Thoracic aorta (tissue), 2 donors: Measurements from ENCODE around the gene MGAT4D. TPM values are rescaled to one million over a fixed set of nuclear protein-coding genes. Genes with fewer than 3 reads are reported as not detected.
A peak's percentile ranks its signal among the peaks of the same experiment; 100 is the strongest.
"Not testable (repeated sequence)": the region's sequence is repeated elsewhere in the genome, so short reads cannot be mapped to it uniquely, and the experiment has no call there.

Source experiments
- ATAC-seq: fragments of 150-250 bp; one replicate; pipeline ENCODE4 v1.8.0; 2017; ENCODE audit warnings: low read depth; ENCODE audit not compliant: insufficient number of reproducible peaks, low FRiP score
- DNase-seq: peaks from one replicate; pipeline ENCODE4 v3.0.0-alpha.2; 2020; ENCODE audit warnings: low spot score
- H3K27ac ChIP-seq, 2 donors: fragments of 200-600 bp; sonication (generic); 1 replicate in 1 of 2; 2 replicates in 1 of 2; pipeline ENCODE4 v1.5.1; 2016; ENCODE audit warnings: mild to moderate bottlenecking in 2 of 2, moderate library complexity in 2 of 2
- H3K27me3 ChIP-seq: fragments of 200-600 bp; sonication (generic); replicated peaks from 2 replicates; pipeline ENCODE4 v1.6.0; 2016; ENCODE audit warnings: mild to moderate bottlenecking; ENCODE audit not compliant: insufficient read depth
- H3K36me3 ChIP-seq: fragments of 200-600 bp; sonication (generic); one replicate; pipeline ENCODE4 v1.5.1; 2016
- H3K4me1 ChIP-seq, 2 donors: fragments of 200-600 bp; sonication (generic); 1 replicate in 1 of 2; 2 replicates in 1 of 2; pipeline versions ENCODE4 v1.5.1 to v1.6.0; 2016; ENCODE audit warnings: low read depth in 2 of 2, mild to moderate bottlenecking in 1 of 2; ENCODE audit not compliant: control insufficient read depth in 1 of 2
- H3K4me3 ChIP-seq: fragments of 200-600 bp; sonication (generic); 2 replicates; pipeline ENCODE4 v1.5.1; 2016; ENCODE audit warnings: mild to moderate bottlenecking
- H3K9me3 ChIP-seq: fragments of 200-600 bp; sonication (generic); 2 replicates; pipeline ENCODE4 v1.5.1; 2016
- total RNA-seq, 2 donors: library from RNA; depleted of rRNA; stranded (reverse); fragments of >200 nt; gene quantifications; one replicate each; pipeline versions ENCODE4 v1.1.0 to v1.2.3, GENCODE V29; 2016
- TF ChIP-seq, protein P1 (sequence below): fragments of 200-600 bp; sonication (generic); IDR thresholded peaks from one replicate; pipeline ENCODE4 v1.5.1; 2019; ENCODE audit warnings: antibody characterized with exemption

Gene MGAT4D
- total RNA-seq, 2 donors from 2014 or later: not detected

GRCh38 chr4:140439644-140440142 is 58.4 kb downstream of the MGAT4D start:
- no peak for ATAC-seq

DNA sequence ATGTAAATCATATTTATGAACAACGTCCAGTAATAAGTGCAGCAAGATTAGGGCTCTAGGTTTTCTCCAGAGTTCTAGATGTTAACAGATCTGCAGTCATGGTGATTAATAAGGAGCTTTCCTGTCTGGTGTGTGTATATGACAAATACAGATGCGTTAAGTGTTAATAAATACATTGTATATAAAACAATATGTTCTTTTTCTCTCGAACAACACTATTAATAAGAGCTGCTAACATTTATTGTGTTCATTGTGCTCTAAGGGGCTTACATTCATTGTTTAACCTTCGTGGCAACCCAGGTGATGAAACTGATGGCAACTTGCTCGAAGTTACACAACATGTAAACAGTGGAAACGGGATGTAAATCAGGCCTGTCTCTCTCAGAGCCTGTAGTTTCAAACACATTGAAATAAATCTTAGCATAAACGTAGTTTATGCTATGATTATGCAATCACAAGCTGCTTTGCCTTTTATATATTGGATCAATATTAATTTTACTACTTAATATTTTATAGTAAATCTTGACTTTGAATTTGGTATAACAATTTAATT is 70.1 kb downstream of the MGAT4D start:
- Histone ChIP-seq H3K4me1 (peaks cover 6 to 8% of the 10 kb centered on the region in 2 donors), H3K36me3 (no peaks in the 10 kb centered on the region), H3K4me3 (peak overlapping the region; percentile 81), H3K27me3 (no peaks in the 10 kb centered on the region), H3K9me3 (no peaks in the 10 kb centered on the region), H3K27ac (no peak overlapping the region)
- DNase-seq (no peak), ATAC-seq (no peak)
- TF ChIP-seq, protein P1, sequence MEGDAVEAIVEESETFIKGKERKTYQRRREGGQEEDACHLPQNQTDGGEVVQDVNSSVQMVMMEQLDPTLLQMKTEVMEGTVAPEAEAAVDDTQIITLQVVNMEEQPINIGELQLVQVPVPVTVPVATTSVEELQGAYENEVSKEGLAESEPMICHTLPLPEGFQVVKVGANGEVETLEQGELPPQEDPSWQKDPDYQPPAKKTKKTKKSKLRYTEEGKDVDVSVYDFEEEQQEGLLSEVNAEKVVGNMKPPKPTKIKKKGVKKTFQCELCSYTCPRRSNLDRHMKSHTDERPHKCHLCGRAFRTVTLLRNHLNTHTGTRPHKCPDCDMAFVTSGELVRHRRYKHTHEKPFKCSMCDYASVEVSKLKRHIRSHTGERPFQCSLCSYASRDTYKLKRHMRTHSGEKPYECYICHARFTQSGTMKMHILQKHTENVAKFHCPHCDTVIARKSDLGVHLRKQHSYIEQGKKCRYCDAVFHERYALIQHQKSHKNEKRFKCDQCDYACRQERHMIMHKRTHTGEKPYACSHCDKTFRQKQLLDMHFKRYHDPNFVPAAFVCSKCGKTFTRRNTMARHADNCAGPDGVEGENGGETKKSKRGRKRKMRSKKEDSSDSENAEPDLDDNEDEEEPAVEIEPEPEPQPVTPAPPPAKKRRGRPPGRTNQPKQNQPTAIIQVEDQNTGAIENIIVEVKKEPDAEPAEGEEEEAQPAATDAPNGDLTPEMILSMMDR: no peak

More at GRCh38 chr4:140439644-140440142, 58.4 kb downstream of the MGAT4D start:
- Histone ChIP-seq H3K36me3 (no peaks in the 10 kb centered on the region), H3K27ac (no peak overlapping the region), H3K9me3 (no peaks in the 10 kb centered on the region), H3K4me3 (no peak overlapping the region), H3K4me1 (no peaks in the 10 kb centered on the region), H3K27me3 (no peaks in the 10 kb centered on the region)
- TF ChIP-seq, protein P1: no peak
- DNase-seq: no peak

- H3K4me3 ChIP-seq: peak within 1 kb of the TSS; percentile 81
- no peaks in the 10 kb centered on the region for H3K9me3 ChIP-seq
- DNase-seq (no peak), ATAC-seq (no peak)
- TF ChIP-seq, protein P1: no peak
- no peaks in the 10 kb centered on the region for H3K27me3 ChIP-seq
- H3K27ac ChIP-seq: no peak within 1 kb of the TSS
- H3K36me3 ChIP-seq: no peaks in the 10 kb centered on the region
- H3K4me1 ChIP-seq: peaks cover 6 to 8% of the 10 kb centered on the region in 2 donors
These were observed 70.8 kb downstream of the MGAT4D start, which contains the start of gene CLGN for GRCh38 chr4:140427106-140427918. Gene CLGN, minus strand, starts transcription at chr4:140427648. Its CDS starts 14,570 bp downstream, at chr4:140413078.

DNA sequence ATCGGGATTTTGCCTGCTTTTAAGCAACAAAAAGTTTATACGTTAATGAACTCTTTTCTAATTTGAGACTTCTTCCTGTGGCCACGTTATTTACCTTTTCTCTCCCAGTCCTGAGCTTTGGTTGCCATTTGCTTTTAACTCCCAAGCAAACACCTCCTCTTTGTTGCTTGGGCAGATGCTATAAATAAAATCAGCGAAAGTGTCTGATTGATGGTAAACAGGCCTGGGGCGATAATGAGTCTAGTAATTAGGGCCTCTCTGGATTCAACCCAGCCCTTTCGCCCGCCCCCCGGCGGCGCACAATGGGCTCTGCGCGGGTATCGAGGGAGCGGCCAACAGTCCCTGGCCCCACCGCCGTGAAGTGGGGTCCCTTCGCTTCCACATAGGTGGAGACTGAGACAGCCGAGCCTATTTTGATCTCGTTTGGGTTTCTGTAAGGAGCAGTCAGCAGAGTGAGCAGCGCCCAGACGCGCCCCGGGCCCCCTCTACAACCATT is 71.4 kb downstream of the MGAT4D start:
- H3K9me3 ChIP-seq: no peaks in the 10 kb centered on the region
- H3K36me3 ChIP-seq: no peaks in the 10 kb centered on the region
- no peak overlapping the region for H3K27ac ChIP-seq
- DNase-seq (no peak), ATAC-seq (no peak)
- TF ChIP-seq, protein P1: no peak
- no peaks in the 10 kb centered on the region for H3K27me3 ChIP-seq
- peaks cover 6 to 8% of the 10 kb centered on the region in 2 donors for H3K4me1 ChIP-seq
- peak overlapping the region; percentile 81 for H3K4me3 ChIP-seq

GRCh38 chr4:140423106-140423505 is 75.0 kb downstream of the MGAT4D start:
- Histone ChIP-seq H3K36me3 (no peaks in the 10 kb centered on the region), H3K27me3 (no peaks in the 10 kb centered on the region), H3K4me1 (peaks cover 6 to 8% of the 10 kb centered on the region in 2 donors), H3K27ac (no peak overlapping the region), H3K4me3 (no peak overlapping the region), H3K9me3 (no peaks in the 10 kb centered on the region)
- DNase-seq: no peak
- ATAC-seq: no peak
- TF ChIP-seq, protein P1: no peak

DNA sequence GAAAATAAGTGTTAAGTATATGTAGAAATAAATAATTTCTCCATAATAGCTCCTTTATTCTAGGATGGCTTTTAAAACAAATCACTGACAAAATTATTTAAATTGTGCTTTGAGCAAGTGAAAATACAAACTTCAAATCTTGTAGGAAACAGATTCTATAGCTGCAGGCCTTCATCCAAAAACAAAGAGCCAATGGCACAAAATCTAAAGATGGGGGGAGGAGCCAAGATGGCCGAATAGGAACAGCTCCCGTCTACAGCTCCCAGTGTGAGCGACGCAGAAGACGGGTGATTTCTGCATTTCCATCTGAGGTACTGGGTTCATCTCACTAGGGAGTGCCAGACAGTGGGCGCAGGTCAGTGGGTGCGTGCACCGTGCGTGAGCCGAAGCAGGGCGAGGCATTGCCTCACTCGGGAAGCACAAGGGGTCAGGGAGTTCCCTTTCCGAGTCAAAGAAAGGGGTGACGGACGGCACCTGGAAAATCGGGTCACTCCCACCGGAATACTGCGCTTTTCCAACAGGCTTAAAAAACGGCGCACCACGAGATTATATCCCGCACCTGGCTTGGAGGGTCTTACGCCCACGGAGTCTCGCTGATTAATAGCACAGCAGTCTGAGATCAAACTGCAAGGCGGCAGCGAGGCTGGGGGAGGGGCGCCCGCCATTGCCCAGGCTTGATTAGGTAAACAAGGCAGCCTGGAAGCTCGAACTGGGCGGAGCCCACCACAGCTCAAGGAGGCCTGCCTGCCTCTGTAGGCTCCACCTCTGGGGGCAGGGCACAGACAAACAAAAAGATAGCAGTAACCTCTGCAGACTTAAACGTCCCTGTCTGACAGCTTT is 84.7 kb downstream of the MGAT4D start:
- not testable (repeated sequence) for H3K27me3 ChIP-seq, H3K4me1 ChIP-seq, ATAC-seq, H3K36me3 ChIP-seq, DNase-seq, H3K4me3 ChIP-seq, H3K9me3 ChIP-seq, H3K27ac ChIP-seq
